ENCODE measurements around the gene KCNJ6.

- TF ChIP-seq CTCF (IDR thresholded peaks at IDR 0.05; ENCODE audit: insufficient read depth, low read depth, low read length) (no peak), EZH2 (IDR thresholded peaks at IDR 0.05; ENCODE audit: insufficient read depth, low read length) (no peak)
These were observed 116.8 kb downstream of the KCNJ6 start for GRCh38 chr21:37799211-37800056.

Data from astrocyte (in vitro differentiated cells and primary cell).